ENCODE results near the gene CCIN.

DNA sequence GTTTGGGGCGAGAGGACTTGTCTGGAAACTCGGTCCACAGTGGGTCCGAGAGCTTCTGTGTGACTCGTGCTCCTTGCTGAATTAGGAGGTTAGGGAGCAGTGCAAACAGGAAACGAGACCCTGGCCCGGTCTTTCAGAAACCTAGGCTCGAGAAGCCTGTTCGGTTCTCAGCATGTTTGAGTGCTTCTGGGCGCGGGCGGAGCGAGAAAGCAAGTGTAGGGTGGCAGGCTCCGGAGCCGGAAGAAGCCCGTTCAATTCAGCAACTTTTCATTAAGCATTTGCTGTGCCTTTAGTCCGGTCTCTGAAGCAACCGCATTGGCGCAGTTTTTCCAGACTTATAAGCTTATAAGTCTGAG, 22.1 kb downstream of the CCIN start:
- TF ChIP-seq YY1 (IDR thresholded peaks at IDR 0.05; ENCODE audit: insufficient read depth, insufficient read length) (no peak), ZNF274 (IDR thresholded peaks at IDR 0.05; ENCODE audit: low read depth, low read length) (no peak), SUZ12 (IDR thresholded peaks at IDR 0.05; ENCODE audit: extremely low read depth, insufficient read depth, insufficient read length) (no peak)
